Heart left ventricle (tissue), 13 donors: ENCODE measurements around the gene PLPP1.

ENCODE experiments used
- POLR2A ChIP-seq, 2 donors: fragments of 450-650 bp; IDR thresholded peaks; one replicate each; pipeline ENCODE4 v1.6.1; 2017; ENCODE audit warnings: antibody characterized with exemption in 2 of 2, mild to moderate bottlenecking in 2 of 2, moderate library complexity in 2 of 2
- TF ChIP-seq, protein P1 (sequence below), 12 donors: fragments of 200-600 bp; sonication (generic) in 4 of 12; IDR thresholded peaks; one replicate each; pipeline versions ENCODE4 v1.5.0 to v1.8.0; 2018 to 2022; ENCODE audit warnings: antibody characterized with exemption in 12 of 12, mild to moderate bottlenecking in 5 of 12
- donor health status: ischemic (EF 13 %, LVEDD 7.1; RV severe dilation, severe dysfunction).
- donor health status: DM: no; HTN: yes; CAD: no.
- donor health status: DM: no; HTN: no; CAD: no.
- donor health status: ischemic (EF 25% LVEDD 6.9; RV normal size, moderate dysfunction).
- donor health status: ischemic (EF 25% LVEDD 5.7; RV mildly dilated, moderate dysfunction).
- donor health status: ischemic (EF 35%, LVEDD 5.7; RV mildly dilated, moderate dysfunction).
- donor health status: nonischemic (EF 11% LVEDD 7.7; RV severe dilation, severe dysfunction).
- donor health status: DM: yes; HTN: yes; CAD: no.
- donor health status: PGD.
- donor health status: ischemic (EF 29% LVEDD 5.4; RV normal size, mild dysfunction).
- donor health status: nonischemic (EF 23%, LVEDD 6.1; RV moderate dilation, normal function).

DNA sequence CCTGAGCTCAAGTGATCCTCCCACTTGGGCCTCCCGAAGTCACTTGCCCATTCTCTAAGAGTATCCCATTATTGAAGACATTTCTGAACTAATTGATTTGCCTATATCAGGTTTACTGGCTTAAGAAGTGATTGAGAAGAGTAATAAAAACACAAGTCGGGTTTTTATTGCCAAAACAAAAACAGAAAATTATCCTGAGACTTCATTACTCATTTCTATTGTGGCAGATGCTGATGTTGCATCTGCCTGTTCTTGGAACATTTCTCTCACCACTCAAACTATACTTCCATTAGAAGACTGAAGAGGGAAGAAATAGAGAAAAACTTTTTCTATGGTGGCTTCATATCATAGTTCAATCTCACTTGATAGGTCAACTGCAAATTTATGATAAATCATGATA lies 41.9 kb upstream of the PLPP1 start:
- TF ChIP-seq, protein P1, sequence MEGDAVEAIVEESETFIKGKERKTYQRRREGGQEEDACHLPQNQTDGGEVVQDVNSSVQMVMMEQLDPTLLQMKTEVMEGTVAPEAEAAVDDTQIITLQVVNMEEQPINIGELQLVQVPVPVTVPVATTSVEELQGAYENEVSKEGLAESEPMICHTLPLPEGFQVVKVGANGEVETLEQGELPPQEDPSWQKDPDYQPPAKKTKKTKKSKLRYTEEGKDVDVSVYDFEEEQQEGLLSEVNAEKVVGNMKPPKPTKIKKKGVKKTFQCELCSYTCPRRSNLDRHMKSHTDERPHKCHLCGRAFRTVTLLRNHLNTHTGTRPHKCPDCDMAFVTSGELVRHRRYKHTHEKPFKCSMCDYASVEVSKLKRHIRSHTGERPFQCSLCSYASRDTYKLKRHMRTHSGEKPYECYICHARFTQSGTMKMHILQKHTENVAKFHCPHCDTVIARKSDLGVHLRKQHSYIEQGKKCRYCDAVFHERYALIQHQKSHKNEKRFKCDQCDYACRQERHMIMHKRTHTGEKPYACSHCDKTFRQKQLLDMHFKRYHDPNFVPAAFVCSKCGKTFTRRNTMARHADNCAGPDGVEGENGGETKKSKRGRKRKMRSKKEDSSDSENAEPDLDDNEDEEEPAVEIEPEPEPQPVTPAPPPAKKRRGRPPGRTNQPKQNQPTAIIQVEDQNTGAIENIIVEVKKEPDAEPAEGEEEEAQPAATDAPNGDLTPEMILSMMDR (IDR thresholded peaks at IDR 0.05), result no peak
- no peak for TF ChIP-seq POLR2A (IDR thresholded peaks at IDR 0.05)
